Common myeloid progenitor, CD34-positive (primary cell): ENCODE results near the gene RPEL1. TPM values are rescaled to one million over a fixed set of nuclear protein-coding genes. Genes with fewer than 3 reads are reported as not detected.
A peak's percentile ranks its signal among the peaks of the same experiment; 100 is the strongest.
"Not testable (repeated sequence)": the region's sequence is repeated elsewhere in the genome, so short reads cannot be mapped to it uniquely, and the experiment has no call there.

Source experiments
- CTCF ChIA-PET: fragments of 350-600 bp; sonication (Branson Sonifier 250); formaldehyde crosslinking; loops from one replicate; lab custom pipeline; 2021; ENCODE audit warnings: antibody characterized with exemption; lab: Charles Lee
- POLR2A ChIA-PET: fragments of 350-600 bp; sonication (Branson Sonifier 250); formaldehyde crosslinking; loops from one replicate; lab custom pipeline; 2021; ENCODE audit warnings: antibody characterized with exemption; lab: Charles Lee
- DNase-seq, 3 donors: peaks; one replicate each; pipeline versions ENCODE4 v3.0.0 to v3.0.0-alpha.2; 2013
- H3K27ac ChIP-seq, 2 experiments: 1 replicate in 1 of 2; 2 replicates in 1 of 2; pipeline ENCODE4 v1.7.0; 2013; ENCODE audit warnings: inconsistent platforms in 2 of 2, low read length in 2 of 2, mild to moderate bottlenecking in 2 of 2, low read depth in 1 of 2, moderate library complexity in 1 of 2; ENCODE audit not compliant: severe bottlenecking in 2 of 2, insufficient read depth in 1 of 2, poor library complexity in 1 of 2
- H3K27me3 ChIP-seq, 5 experiments: replicated peaks in 2 of 5; 1 replicate in 3 of 5; 2 replicates in 2 of 5; pipeline versions ENCODE4 v1.6.1 to v1.7.0; 2013; ENCODE audit warnings: low read length in 4 of 5, mild to moderate bottlenecking in 2 of 5, moderate library complexity in 2 of 5, inconsistent platforms in 1 of 5; ENCODE audit not compliant: insufficient read depth in 5 of 5, control insufficient read depth in 4 of 5
- H3K36me3 ChIP-seq, 4 experiments: 1 replicate in 2 of 4; 2 replicates in 2 of 4; pipeline versions ENCODE4 v1.6.1 to v1.7.0; 2013; ENCODE audit warnings: low read length in 3 of 4, control low read depth in 1 of 4, mild to moderate bottlenecking in 1 of 4; ENCODE audit not compliant: control insufficient read depth in 4 of 4, insufficient read depth in 4 of 4
- H3K4me1 ChIP-seq, 4 experiments: 1 replicate in 3 of 4; 2 replicates in 1 of 4; pipeline versions ENCODE4 v1.6.1 to v1.7.1; 2013; ENCODE audit warnings: low read length in 3 of 4, mild to moderate bottlenecking in 3 of 4, control low read depth in 1 of 4, inconsistent platforms in 1 of 4, moderate library complexity in 1 of 4; ENCODE audit not compliant: control insufficient read depth in 4 of 4, insufficient read depth in 4 of 4; ENCODE audit errors: control extremely low read depth in 1 of 4
- H3K4me3 ChIP-seq, 7 experiments: 1 replicate in 4 of 7; 2 replicates in 3 of 7; pipeline versions ENCODE4 v1.5.1 to v1.7.0; 2013; ENCODE audit warnings: mild to moderate bottlenecking in 7 of 7, low read length in 6 of 7, moderate library complexity in 6 of 7, inconsistent platforms in 2 of 7, low read depth in 2 of 7, control low read depth in 1 of 7; ENCODE audit not compliant: insufficient read depth in 4 of 7, control insufficient read depth in 1 of 7; ENCODE audit errors: extremely low read depth in 1 of 7
- H3K9me3 ChIP-seq, 5 experiments: 1 replicate in 4 of 5; 2 replicates in 1 of 5; pipeline versions ENCODE4 v1.6.1 to v1.7.1; 2013; ENCODE audit warnings: low read length in 4 of 5, mild to moderate bottlenecking in 2 of 5, inconsistent platforms in 1 of 5, low read depth in 1 of 5, moderate library complexity in 1 of 5; ENCODE audit not compliant: control insufficient read depth in 4 of 5, insufficient read depth in 2 of 5; ENCODE audit errors: control extremely low read depth in 1 of 5
- WGBS: methylation state at CpG from one replicate; pipeline ENCODE4 v1.1.5; 2013; ENCODE audit not compliant: insufficient coverage; 5-methylcytosine and 5-hydroxymethylcytosine counted together
- polyA plus RNA-seq: library from polyadenylated mRNA; unstranded; fragments of 120-200 nt; gene quantifications from one replicate; pipeline ENCODE4 v1.2.1, GENCODE V29; 2013

The RPEL1 gene
- polyA plus RNA-seq = 0.12 TPM

DNA sequence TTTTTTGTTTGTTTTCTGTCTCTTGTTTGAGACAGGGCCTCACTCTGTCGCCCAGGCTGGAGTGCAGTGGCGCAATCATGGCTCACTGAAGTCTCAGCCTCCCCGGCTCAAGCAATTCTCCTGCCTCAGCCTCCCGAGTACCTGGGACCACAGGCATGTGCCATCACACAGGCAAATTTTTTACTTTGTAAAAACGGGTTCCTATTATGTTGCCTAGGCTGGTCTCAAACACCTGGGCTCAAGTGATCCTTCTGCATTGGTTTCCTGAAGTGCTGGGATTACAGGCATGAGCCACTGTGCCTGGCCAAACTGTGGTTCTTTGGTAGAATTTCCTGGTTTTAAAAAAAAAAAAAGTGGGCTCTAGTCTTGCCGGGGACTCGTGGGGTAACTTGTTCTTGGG lies at the start of gene RPEL1:
Gene RPEL1 (plus strand): TSS at position 301 of the 400 bp plus-strand sequence. CDS start 110 bp downstream, outside the sequence.
- WGBS = 95% methylated on average over 7 of the region's 7 CpGs
- CTCF ChIA-PET = interaction anchor here (1.2 to 2.6 kb wide), 7 partner anchors 52 to 176 kb away, joined by 3 to 19 read pairs (median 7); partner anchors contain the start of gene NT5C2
- H3K36me3 ChIP-seq, POLR2A ChIA-PET, H3K27me3 ChIP-seq, H3K9me3 ChIP-seq, DNase-seq, H3K27ac ChIP-seq: not testable (repeated sequence)
- Histone ChIP-seq H3K4me3 (peak within 1 kb of the TSS in 1 of 7 experiments; percentile 10), H3K4me1 (peaks cover 4 to 21% (median 20%) of the 10 kb centered on the region in 4 experiments)

DNA sequence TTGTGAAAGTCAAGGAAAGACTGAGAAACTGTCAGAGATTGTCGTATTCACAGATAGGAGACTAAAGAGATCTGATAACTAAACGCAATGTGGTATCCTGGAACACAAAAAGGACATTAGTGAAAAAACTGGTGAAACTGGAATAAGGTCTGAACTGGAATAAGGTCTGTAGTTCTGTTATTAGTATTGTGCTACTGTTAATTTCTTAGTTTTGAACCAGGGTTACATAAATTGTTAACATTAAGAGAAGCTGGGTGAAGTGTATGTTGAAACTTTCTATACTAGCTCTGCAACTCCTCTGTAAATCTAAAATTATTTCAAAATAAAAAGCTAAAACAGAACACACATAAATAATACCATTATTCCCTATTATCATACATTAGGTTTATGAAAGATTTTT lies 49.2 kb upstream of the RPEL1 start:
- no peak overlapping the region for H3K4me3 ChIP-seq
- POLR2A ChIA-PET = no interaction called here
- H3K27me3 ChIP-seq = no peaks in the 10 kb centered on the region
- peaks cover 21 to 52% (median 33%) of the 10 kb centered on the region in 4 experiments for H3K4me1 ChIP-seq
- DNase-seq = no peak
- no peaks in the 10 kb centered on the region for H3K9me3 ChIP-seq
- peaks cover 0 to 2% (median 0%) of the 10 kb centered on the region in 4 experiments for H3K36me3 ChIP-seq
- 84% methylated on average over 2 of the region's 2 CpGs for WGBS
- CTCF ChIA-PET = interaction anchor here (1.6 to 2.4 kb wide), 5 partner anchors 10 to 48 kb away, joined by 3 to 10 read pairs (median 6); no protein-coding TSS in a partner anchor
- H3K27ac ChIP-seq = peak overlapping the region in 1 of 2 experiments; percentile 72

DNA sequence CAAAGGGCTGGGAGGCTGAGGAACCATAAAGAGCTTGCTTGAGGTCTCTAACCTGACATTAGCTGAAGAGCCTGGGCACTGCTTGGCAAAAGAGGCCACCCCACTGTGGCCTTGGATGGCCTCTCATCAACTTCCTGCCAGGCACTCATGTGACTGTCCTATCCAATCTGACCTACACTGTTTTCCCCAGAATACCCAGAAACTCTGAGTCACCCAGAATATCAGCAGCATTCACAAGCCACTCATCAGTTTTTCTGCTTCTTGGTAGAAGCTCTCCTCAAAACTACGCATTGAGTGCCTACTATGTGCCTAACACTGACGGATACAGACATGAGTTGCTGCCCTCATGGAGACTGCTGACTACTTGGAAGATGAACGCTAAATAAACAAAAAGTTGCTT lies 48.5 kb upstream of the RPEL1 start:
- WGBS = 50% methylated on average over 3 of the region's 3 CpGs
- peak; percentile 48 to 88 (median 78) for DNase-seq
- H3K27ac ChIP-seq = peak overlapping the region in 1 of 2 experiments; percentile 72
- H3K9me3 ChIP-seq = no peaks in the 10 kb centered on the region
- peaks cover 16 to 46% (median 32%) of the 10 kb centered on the region in 4 experiments for H3K4me1 ChIP-seq
- no peaks in the 10 kb centered on the region for H3K36me3 ChIP-seq
- H3K4me3 ChIP-seq = peak overlapping the region in 3 of 7 experiments; percentile 22 to 48 (median 36)
- ChIA-PET CTCF (interaction anchor here (0.6 to 2.4 kb wide), 6 partner anchors 11 to 88 kb away, joined by 3 to 10 read pairs (median 5); no protein-coding TSS in a partner anchor), POLR2A (no interaction called here)
- H3K27me3 ChIP-seq = no peaks in the 10 kb centered on the region

DNA sequence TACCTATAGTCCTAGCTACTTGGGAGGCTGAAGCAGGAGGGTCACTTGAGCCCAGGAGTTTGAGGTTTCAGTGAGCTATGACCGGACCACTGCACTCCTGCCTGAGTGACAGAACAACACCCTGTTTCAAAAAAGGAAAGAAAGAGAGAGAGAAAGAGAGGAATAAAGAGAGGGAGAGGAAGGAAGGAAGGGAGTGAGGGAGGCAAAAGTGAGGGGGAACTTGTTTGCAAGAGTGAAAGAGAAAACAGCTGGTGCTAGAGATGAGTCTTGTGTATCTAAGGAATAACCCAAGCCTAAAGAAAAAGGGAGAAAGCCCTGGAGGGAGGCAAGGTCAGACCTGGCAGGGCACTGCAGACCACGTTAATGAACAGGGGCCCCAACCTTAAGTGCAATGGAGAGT lies 47.8 kb upstream of the RPEL1 start:
- Histone ChIP-seq H3K9me3 (no peaks in the 10 kb centered on the region), H3K27me3 (no peaks in the 10 kb centered on the region), H3K4me3 (peak overlapping the region in 1 of 7 experiments; percentile 11), H3K27ac (peak overlapping the region in 1 of 2 experiments; percentile 72), H3K4me1 (peaks cover 16 to 53% (median 35%) of the 10 kb centered on the region in 4 experiments), H3K36me3 (no peaks in the 10 kb centered on the region)
- WGBS = 20% methylated on average over 1 of the region's 2 CpGs
- POLR2A ChIA-PET = interaction anchor here (0.6 kb wide), 1 partner anchor 16 kb away, joined by 3 read pairs; no protein-coding TSS in a partner anchor
- DNase-seq = no peak
- CTCF ChIA-PET = interaction anchor here (1.6 to 2.3 kb wide), 4 partner anchors 11 to 46 kb away, joined by 3 to 10 read pairs (median 5); no protein-coding TSS in a partner anchor

DNA sequence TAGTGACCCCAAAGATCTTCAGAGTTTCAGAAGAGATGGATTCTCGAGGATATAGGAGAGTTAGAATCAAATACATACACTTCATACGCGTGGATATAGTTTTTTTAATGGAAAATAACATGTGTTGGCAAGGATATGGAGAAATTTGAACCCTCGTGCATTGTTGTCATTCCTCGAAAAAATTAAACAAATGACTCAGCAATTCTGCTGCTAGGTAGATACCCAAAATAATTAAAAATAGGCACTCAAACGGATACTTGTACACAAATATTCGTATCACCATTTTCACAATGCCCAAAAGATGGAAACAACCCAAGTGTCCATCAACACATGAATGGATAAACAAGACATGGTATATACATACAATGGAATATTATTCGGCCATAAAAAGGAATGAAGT lies 47.0 kb upstream of the RPEL1 start:
- Histone ChIP-seq H3K4me3 (no peak overlapping the region), H3K27me3 (no peaks in the 10 kb centered on the region), H3K4me1 (peaks cover 13 to 52% (median 31%) of the 10 kb centered on the region in 4 experiments), H3K27ac (no peak overlapping the region), H3K9me3 (no peaks in the 10 kb centered on the region), H3K36me3 (no peaks in the 10 kb centered on the region)
- POLR2A ChIA-PET = no interaction called here
- DNase-seq = no peak
- CTCF ChIA-PET = interaction anchor here (1.8 kb wide), 1 partner anchor 46 kb away, joined by 6 read pairs; no protein-coding TSS in a partner anchor
- no CpG with 5 or more reads among the region's 8 CpGs for WGBS

DNA sequence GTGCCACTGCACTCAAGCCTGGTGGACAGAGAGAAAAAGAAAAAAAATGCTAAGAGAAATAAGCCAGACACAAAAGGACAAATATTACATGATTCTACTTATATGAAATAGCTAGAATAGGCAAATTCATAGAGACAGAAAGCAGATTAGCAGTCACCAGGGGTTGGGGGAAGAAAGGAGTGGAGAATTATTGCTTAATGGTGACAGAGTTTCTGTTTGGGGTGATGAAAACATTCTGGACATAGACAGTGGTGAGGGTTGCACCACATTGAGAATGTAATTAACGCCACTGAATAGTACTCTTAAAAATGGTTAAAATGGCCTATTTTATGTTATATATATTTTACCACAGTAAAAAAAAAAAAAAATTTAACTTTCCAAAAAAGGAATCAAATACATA lies 46.2 kb upstream of the RPEL1 start:
- H3K9me3 ChIP-seq = no peaks in the 10 kb centered on the region
- no peak for DNase-seq
- whole genome bisulfite sequencing = no CpG with 5 or more reads among the region's 1 CpG
- no peaks in the 10 kb centered on the region for H3K36me3 ChIP-seq
- peaks cover 11 to 44% (median 24%) of the 10 kb centered on the region in 4 experiments for H3K4me1 ChIP-seq
- ChIA-PET CTCF (no interaction called here), POLR2A (no interaction called here)
- no peaks in the 10 kb centered on the region for H3K27me3 ChIP-seq
- no peak overlapping the region for H3K27ac ChIP-seq
- H3K4me3 ChIP-seq = no peak overlapping the region

DNA sequence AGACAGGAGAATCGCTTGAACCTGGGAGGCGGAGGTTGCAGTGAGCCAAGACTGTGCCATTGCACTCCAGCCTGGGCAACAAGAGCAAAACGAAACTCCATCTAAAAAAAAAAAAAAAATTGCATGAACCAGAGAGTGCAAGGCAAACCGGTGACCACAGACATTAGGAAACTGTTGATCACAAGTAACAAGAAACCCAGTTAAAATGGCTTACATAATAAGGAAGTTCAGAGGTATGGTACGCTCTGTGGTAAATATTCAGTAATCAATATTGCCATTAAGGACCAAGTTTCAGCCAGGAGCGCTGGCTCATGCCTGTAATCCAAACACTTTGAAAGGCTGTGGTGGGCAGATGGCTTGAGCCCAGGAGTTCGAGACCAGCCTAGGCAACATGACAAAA lies 43.4 kb upstream of the RPEL1 start:
- Histone ChIP-seq H3K4me1 (peaks cover 7 to 33% (median 16%) of the 10 kb centered on the region in 4 experiments), H3K9me3 (no peaks in the 10 kb centered on the region), H3K36me3 (no peaks in the 10 kb centered on the region), H3K27me3 (no peaks in the 10 kb centered on the region), H3K4me3 (peak overlapping the region in 1 of 7 experiments; percentile 14), H3K27ac (no peak overlapping the region)
- 50% methylated on average over 2 of the region's 7 CpGs for WGBS
- ChIA-PET POLR2A (interaction anchor here (0.6 kb wide), 1 partner anchor 58 kb away, joined by 3 read pairs; no protein-coding TSS in a partner anchor), CTCF (no interaction called here)
- peak; percentile 38 to 82 (median 76) for DNase-seq
